NT2/D1 (cell line): Measurements from ENCODE around the gene ZNF282.

Source experiments
- SUZ12 ChIP-seq: IDR thresholded peaks from 2 replicates; pipeline ENCODE4 v1.6.1; 2011; ENCODE audit not compliant: insufficient read length, insufficient read depth; ENCODE audit errors: extremely low read depth
- YY1 ChIP-seq: IDR thresholded peaks from 2 replicates; pipeline ENCODE4 v1.6.1; 2011; ENCODE audit not compliant: insufficient read length, insufficient read depth
- ZNF274 ChIP-seq: IDR thresholded peaks from 2 replicates; pipeline ENCODE4 v1.6.1; 2011; ENCODE audit warnings: mild to moderate bottlenecking, low read depth, low read length

DNA sequence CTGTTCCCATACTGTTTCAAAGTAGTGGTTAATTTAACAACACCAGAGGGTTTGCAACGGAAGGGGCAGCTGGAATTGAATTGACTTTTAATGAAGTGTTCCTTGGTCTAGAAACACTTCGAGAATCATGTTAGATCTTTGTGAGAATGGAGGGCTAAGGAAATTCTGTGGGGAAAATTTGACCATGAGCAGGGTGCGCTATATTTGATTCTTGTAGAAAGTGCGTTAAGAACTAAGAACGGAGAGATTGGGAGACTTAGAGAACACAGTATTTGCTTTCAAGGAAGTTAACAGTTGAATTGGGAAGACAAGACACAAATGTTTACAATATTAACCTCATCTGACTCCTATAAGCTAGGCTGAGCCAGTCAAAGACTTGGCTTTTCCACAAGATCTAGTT lies 45.3 kb downstream of the ZNF282 start:
- TF ChIP-seq ZNF274 (no peak), YY1 (no peak), SUZ12 (no peak)
